ENCODE measurements around the gene CD160.

DNA sequence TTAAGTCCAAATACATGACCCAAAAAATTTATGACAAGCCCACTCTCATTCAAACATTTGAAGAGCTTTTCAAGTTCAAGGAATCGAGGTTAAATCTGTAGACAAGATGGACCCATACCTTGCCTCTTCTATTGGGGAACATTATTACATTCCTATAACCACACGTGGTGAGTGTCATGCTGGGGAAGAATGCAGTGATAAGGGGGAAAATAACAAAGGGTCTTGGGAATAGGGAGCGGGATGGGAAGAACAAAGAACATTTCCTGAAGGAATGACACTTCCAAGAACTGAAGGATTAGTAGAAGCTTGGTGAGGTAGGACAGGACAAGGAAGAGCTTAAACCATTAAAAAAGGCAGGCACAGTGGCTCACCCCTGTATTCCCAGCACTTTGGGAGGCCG is 31.0 kb upstream of the CD160 start:
- no peak for TF ChIP-seq SMC3 (IDR thresholded peaks at IDR 0.05; ENCODE audit: low read depth, low read length)
- TF ChIP-seq, protein P1, sequence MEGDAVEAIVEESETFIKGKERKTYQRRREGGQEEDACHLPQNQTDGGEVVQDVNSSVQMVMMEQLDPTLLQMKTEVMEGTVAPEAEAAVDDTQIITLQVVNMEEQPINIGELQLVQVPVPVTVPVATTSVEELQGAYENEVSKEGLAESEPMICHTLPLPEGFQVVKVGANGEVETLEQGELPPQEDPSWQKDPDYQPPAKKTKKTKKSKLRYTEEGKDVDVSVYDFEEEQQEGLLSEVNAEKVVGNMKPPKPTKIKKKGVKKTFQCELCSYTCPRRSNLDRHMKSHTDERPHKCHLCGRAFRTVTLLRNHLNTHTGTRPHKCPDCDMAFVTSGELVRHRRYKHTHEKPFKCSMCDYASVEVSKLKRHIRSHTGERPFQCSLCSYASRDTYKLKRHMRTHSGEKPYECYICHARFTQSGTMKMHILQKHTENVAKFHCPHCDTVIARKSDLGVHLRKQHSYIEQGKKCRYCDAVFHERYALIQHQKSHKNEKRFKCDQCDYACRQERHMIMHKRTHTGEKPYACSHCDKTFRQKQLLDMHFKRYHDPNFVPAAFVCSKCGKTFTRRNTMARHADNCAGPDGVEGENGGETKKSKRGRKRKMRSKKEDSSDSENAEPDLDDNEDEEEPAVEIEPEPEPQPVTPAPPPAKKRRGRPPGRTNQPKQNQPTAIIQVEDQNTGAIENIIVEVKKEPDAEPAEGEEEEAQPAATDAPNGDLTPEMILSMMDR (conservative IDR thresholded peaks at IDR 0.05; ENCODE audit: low read depth, low read length), result no peak
